ENCODE data around the gene EOLA1.
"Not testable (repeated sequence)": the region's sequence is repeated elsewhere in the genome, so short reads cannot be mapped to it uniquely, and the experiment has no call there.

The EOLA1 gene

GRCh38 chrX:149546962-149547361 lies 6.2 kb downstream of the EOLA1 start:
- DNase-seq: not testable (repeated sequence)

GRCh38 chrX:149547782-149548181 lies 7.0 kb downstream of the EOLA1 start:
- DNase-seq: not testable (repeated sequence)

- not testable (repeated sequence) for DNase-seq
Observed at GRCh38 chrX:149549701-149550100, 8.9 kb downstream of the EOLA1 start, which contains the start of gene HSFX3. HSFX3 (minus strand) TSS chrX:149549924; CDS start chrX:149549852, 72 bp downstream.

GRCh38 chrX:149550454-149550853 lies 9.6 kb downstream of the EOLA1 start:
- DNase-seq: not testable (repeated sequence)

GRCh38 chrX:149551245-149551938 lies 10.6 kb downstream of the EOLA1 start:
- not testable (repeated sequence) for DNase-seq

- DNase-seq: not testable (repeated sequence)
Observed at GRCh38 chrX:149551939-149552248, 11.1 kb downstream of the EOLA1 start.

GRCh38 chrX:149555251-149555650 lies 14.4 kb downstream of the EOLA1 start:
- DNase-seq: not testable (repeated sequence)

- DNase-seq: no peak
Observed at GRCh38 chrX:149563359-149563758, 22.5 kb downstream of the EOLA1 start.

- no peak for DNase-seq
Observed at GRCh38 chrX:149567621-149568417, 27.0 kb downstream of the EOLA1 start.

- DNase-seq: no peak
Observed at GRCh38 chrX:149568701-149569296, 28.0 kb downstream of the EOLA1 start.

GRCh38 chrX:149569770-149570169 lies 29.0 kb downstream of the EOLA1 start:
- no peak for DNase-seq

GRCh38 chrX:149570668-149571067 lies 29.9 kb downstream of the EOLA1 start:
- no peak for DNase-seq

GRCh38 chrX:149571770-149572169 lies 31.0 kb downstream of the EOLA1 start:
- no peak for DNase-seq

GRCh38 chrX:149572743-149573142 lies 31.9 kb downstream of the EOLA1 start:
- DNase-seq: no peak

- not testable (repeated sequence) for DNase-seq
Observed at GRCh38 chrX:149573456-149573855, 32.6 kb downstream of the EOLA1 start.

- not testable (repeated sequence) for DNase-seq
Observed at GRCh38 chrX:149585631-149586030, 44.8 kb downstream of the EOLA1 start.

- not testable (repeated sequence) for DNase-seq
Observed at GRCh38 chrX:149587359-149587758, 46.5 kb downstream of the EOLA1 start, which contains the start of gene MAGEA9B. MAGEA9B (minus strand) TSS chrX:149587459; CDS start chrX:149583179, 4,280 bp downstream.

- DNase-seq: not testable (repeated sequence)
Observed at GRCh38 chrX:149590993-149591392, 50.2 kb downstream of the EOLA1 start.

GRCh38 chrX:149595214-149595613 lies 54.4 kb downstream of the EOLA1 start, which contains the start of gene HSFX2:
HSFX2 (minus strand) TSS chrX:149595314; CDS start chrX:149594700, 614 bp downstream.
- not testable (repeated sequence) for DNase-seq

GRCh38 chrX:149595943-149596342 lies 55.1 kb downstream of the EOLA1 start:
- DNase-seq: not testable (repeated sequence)

Measured in cortex of kidney (tissue), 1 donor.